ENCODE measurements around the gene CNOT9.

Gene CNOT9

DNA sequence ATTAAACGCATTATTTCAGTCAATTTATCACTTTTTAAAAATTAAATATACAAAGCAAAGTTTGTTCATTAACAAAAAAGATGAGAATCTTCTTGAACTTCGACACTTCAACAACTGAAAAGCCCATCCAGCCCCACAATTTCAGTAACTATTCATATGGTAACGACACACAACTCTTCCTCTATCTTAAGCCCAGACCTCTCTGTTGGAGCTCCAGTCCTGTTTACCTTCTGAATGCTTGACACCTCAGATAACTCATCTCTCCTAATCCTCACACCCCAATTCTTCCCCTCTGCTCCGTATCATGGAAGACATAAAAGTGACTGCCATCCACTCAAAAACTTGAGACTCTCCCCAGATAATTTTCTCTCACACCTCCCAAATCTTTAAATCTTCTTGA, 13.1 kb upstream of the CNOT9 start:
- no peaks in the 10 kb centered on the region for H3K27me3 ChIP-seq (ENCODE audit: control insufficient read depth in 1 of 2, insufficient read depth in 2 of 2, low read length in 2 of 2)
- H3K4me3 ChIP-seq (ENCODE audit: low read depth in 1 of 2, low read length in 2 of 2), result no peak overlapping the region
- no peak overlapping the region for H3K27ac ChIP-seq (ENCODE audit: low read depth, low read length)
- no peak overlapping the region for H3K9ac ChIP-seq (ENCODE audit: low read length)
- H3K9me3 ChIP-seq (ENCODE audit: low read length), result no peaks in the 10 kb centered on the region
- peaks cover 42% of the 10 kb centered on the region for H3K36me3 ChIP-seq (ENCODE audit: insufficient read depth, low read length)
- H3K4me1 ChIP-seq (ENCODE audit: insufficient read depth, low read length), result no peaks in the 10 kb centered on the region

DNA sequence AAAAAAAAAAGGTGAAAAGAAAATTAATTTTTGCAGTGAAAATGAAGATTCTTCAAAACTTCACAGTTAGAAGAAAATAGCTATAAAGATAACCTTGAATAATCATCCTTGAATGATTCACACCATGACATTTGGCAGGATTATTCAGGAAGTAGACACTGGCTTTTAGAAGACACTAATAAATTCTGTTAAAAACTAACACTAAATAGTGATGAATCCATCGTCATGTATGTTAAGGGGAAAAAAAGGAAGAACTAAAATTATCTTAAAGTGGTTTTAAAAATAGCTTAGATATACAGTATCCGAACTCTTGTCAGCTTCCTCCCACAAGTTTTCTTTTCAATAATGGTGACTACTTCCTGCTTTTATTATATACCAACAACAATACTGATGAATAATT, 10.7 kb upstream of the CNOT9 start:
- H3K4me3 ChIP-seq (ENCODE audit: low read depth in 1 of 2, low read length in 2 of 2), result no peak overlapping the region
- H3K27me3 ChIP-seq (ENCODE audit: control insufficient read depth in 1 of 2, insufficient read depth in 2 of 2, low read length in 2 of 2), result no peaks in the 10 kb centered on the region
- no peak overlapping the region for H3K27ac ChIP-seq (ENCODE audit: low read depth, low read length)
- H3K36me3 ChIP-seq (ENCODE audit: insufficient read depth, low read length), result peaks cover 39% of the 10 kb centered on the region
- H3K9me3 ChIP-seq (ENCODE audit: low read length), result no peaks in the 10 kb centered on the region
- no peaks in the 10 kb centered on the region for H3K4me1 ChIP-seq (ENCODE audit: insufficient read depth, low read length)
- H3K9ac ChIP-seq (ENCODE audit: low read length), result no peak overlapping the region

DNA sequence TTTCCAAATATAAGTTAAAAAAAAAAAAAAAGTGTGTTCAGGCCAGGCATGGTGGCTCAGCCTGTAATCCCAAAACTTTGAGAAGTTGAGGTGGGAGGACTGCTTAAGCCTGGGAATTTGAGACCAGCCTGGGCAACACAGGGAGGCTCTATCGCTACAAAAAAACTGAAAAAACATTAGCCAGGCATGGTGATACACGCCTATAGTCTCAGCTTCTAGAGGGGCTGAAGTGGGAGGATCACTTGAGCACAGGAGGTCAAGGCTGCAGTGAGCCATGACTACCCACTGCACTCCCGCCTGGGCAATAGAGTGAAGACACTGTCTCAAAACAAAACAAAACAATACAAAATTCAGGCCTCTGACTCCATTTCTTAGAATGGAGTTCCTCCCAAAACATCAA, 9.7 kb upstream of the CNOT9 start:
- Histone ChIP-seq H3K4me3 (ENCODE audit: low read depth in 1 of 2, low read length in 2 of 2) (no peak overlapping the region), H3K27ac (ENCODE audit: low read depth, low read length) (no peak overlapping the region), H3K9ac (ENCODE audit: low read length) (no peak overlapping the region), H3K27me3 (ENCODE audit: control insufficient read depth in 1 of 2, insufficient read depth in 2 of 2, low read length in 2 of 2) (no peaks in the 10 kb centered on the region), H3K4me1 (ENCODE audit: insufficient read depth, low read length) (no peaks in the 10 kb centered on the region), H3K9me3 (ENCODE audit: low read length) (no peaks in the 10 kb centered on the region), H3K36me3 (ENCODE audit: insufficient read depth, low read length) (peaks cover 38% of the 10 kb centered on the region)

DNA sequence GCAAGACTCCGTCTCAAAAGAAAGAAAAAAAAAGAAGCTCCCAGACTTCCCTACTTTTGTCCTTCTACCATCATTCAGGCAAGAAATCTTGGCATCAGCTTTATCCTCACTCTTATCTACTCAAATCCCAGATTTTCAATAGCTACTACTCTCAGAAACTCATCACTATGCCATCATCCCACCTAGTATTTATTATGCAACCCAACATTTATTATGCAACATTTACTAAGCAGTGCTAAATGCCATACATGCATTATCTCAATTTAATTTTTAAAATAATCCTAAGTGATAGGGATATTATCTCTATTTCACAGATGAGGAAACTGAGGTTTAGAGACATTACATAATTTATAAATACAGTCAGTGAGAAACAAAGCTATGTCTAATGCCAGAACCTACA, 4.6 kb upstream of the CNOT9 start:
- H3K4me3 ChIP-seq (ENCODE audit: low read depth in 1 of 2, low read length in 2 of 2), result no peak overlapping the region
- no peaks in the 10 kb centered on the region for H3K27me3 ChIP-seq (ENCODE audit: control insufficient read depth in 1 of 2, insufficient read depth in 2 of 2, low read length in 2 of 2)
- H3K36me3 ChIP-seq (ENCODE audit: insufficient read depth, low read length), result peaks cover 23% of the 10 kb centered on the region
- no peak overlapping the region for H3K27ac ChIP-seq (ENCODE audit: low read depth, low read length)
- H3K9ac ChIP-seq (ENCODE audit: low read length), result no peak overlapping the region
- no peaks in the 10 kb centered on the region for H3K9me3 ChIP-seq (ENCODE audit: low read length)
- H3K4me1 ChIP-seq (ENCODE audit: insufficient read depth, low read length), result peaks cover 12% of the 10 kb centered on the region

DNA sequence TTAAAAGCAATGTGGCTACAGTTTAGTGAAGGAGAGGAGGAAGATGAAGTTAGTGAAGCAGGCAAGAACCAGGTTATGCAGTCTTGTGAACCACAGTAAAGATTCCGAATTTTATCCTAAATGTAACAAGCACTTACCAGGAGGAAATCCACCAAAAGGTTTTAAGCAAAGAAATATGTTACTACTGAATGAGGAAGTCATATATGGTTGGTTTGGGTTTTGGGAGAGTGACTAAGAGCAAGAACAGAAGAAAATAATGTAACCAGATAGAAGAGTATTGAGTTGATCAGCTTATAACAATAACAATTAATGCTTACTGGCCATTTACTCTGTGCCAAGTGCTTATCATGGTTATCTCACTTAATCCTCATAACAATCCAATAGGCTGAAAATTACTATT, 2.3 kb upstream of the CNOT9 start:
- Histone ChIP-seq H3K27me3 (ENCODE audit: control insufficient read depth in 1 of 2, insufficient read depth in 2 of 2, low read length in 2 of 2) (no peaks in the 10 kb centered on the region), H3K9me3 (ENCODE audit: low read length) (no peaks in the 10 kb centered on the region), H3K36me3 (ENCODE audit: insufficient read depth, low read length) (peaks cover 9% of the 10 kb centered on the region), H3K4me3 (ENCODE audit: low read depth in 1 of 2, low read length in 2 of 2) (no peak overlapping the region), H3K9ac (ENCODE audit: low read length) (no peak overlapping the region), H3K4me1 (ENCODE audit: insufficient read depth, low read length) (peaks cover 30% of the 10 kb centered on the region), H3K27ac (ENCODE audit: low read depth, low read length) (no peak overlapping the region)

DNA sequence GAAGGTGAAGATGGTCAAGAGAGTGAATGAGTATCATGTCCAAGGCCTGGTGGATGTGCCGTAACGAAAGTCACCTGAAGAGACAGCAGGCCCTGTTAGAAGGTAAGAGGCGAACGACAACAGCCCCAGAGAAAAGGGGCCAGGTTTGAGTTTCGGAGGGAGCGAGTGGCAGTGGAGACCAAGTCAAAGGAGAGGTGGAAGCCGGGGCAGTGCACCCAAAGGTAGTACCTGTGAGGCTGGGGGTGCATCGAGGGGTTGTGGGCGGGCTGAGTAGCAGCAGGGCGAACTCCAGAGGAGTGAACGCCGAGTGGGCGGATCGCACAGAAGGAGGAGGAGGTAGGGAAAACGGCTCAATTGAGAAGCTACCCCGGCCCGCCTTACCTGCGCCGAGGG, 846 bp upstream of the CNOT9 start:
- H3K27ac ChIP-seq (ENCODE audit: low read depth, low read length), result peak overlapping the region; percentile 99
- H3K4me1 ChIP-seq (ENCODE audit: insufficient read depth, low read length), result peaks cover 31% of the 10 kb centered on the region
- peaks cover 5% of the 10 kb centered on the region for H3K36me3 ChIP-seq (ENCODE audit: insufficient read depth, low read length)
- H3K9me3 ChIP-seq (ENCODE audit: low read length), result no peaks in the 10 kb centered on the region
- H3K27me3 ChIP-seq (ENCODE audit: control insufficient read depth in 1 of 2, insufficient read depth in 2 of 2, low read length in 2 of 2), result no peaks in the 10 kb centered on the region
- H3K9ac ChIP-seq (ENCODE audit: low read length), result peak overlapping the region; percentile 58
- H3K4me3 ChIP-seq (ENCODE audit: low read depth in 1 of 2, low read length in 2 of 2), result peak overlapping the region; percentile 80 to 88

DNA sequence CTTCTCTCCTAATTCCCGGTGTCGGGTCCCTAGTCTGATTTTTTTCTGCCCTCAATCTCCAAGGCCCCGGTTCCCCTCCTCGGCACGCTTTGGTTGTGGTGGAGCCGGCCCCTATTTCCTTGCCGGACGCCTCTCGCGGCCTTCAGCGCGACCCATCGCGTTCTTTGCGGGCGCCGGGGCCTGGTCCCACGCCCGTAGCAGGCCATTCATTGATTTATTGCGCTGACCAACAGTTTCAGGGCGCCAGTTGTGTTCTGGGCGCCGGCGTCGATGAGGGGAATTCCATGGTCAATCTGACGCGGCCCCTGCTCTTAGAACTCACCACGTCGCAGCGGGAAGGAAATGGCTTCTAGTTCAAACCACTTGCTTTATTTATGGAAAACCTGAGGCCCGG, 396 bp downstream of the CNOT9 start:
- Histone ChIP-seq H3K27ac (ENCODE audit: low read depth, low read length) (peak overlapping the region; percentile 99), H3K4me1 (ENCODE audit: insufficient read depth, low read length) (peaks cover 31% of the 10 kb centered on the region), H3K9ac (ENCODE audit: low read length) (peak overlapping the region; percentile 90), H3K9me3 (ENCODE audit: low read length) (no peaks in the 10 kb centered on the region), H3K4me3 (ENCODE audit: low read depth in 1 of 2, low read length in 2 of 2) (peak overlapping the region; percentile 75 to 92), H3K27me3 (ENCODE audit: control insufficient read depth in 1 of 2, insufficient read depth in 2 of 2, low read length in 2 of 2) (no peaks in the 10 kb centered on the region), H3K36me3 (ENCODE audit: insufficient read depth, low read length) (no peaks in the 10 kb centered on the region)

DNA sequence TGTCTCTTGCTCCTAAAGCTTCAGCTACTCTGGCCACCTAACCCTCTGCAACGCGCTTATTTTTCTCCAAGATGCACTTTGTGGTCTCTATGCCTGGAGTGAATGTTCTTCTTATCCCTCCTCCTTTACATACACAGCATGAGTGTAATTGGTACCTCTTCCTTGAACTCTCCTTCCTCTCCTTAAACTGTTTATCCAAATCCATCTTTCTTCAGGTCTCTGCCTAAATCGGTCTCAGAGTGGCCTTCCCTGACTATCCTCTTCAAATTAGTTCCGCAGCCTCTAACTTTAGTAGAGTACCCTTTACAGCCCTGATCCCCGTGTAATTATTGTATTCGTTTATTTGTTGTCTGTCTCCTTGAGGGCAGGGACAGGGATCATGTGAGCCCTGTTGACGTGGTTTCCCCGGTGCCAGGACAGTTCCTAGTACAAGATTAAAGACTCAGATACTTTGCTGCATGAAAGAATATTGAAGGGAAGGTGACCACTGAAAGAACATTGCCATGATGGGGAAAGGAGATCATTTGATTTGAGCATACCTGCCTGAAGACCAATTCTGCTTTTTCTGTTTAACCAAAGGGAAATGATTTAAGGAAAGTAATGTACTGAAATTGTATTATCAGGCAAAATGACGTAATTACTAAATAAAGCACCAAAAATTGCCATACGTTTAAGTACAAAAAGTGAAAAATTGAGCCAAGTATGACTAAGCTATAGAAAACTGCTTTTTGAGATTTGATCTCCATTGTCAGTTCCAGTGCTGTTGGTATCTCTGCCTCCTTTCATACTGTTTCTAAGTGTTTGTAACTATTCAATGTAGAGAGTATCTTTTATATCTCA, 1.2 kb downstream of the CNOT9 start:
- no peaks in the 10 kb centered on the region for H3K9me3 ChIP-seq (ENCODE audit: low read length)
- peak overlapping the region; percentile 99 for H3K27ac ChIP-seq (ENCODE audit: low read depth, low read length)
- no peaks in the 10 kb centered on the region for H3K27me3 ChIP-seq (ENCODE audit: control insufficient read depth in 1 of 2, insufficient read depth in 2 of 2, low read length in 2 of 2)
- no peaks in the 10 kb centered on the region for H3K36me3 ChIP-seq (ENCODE audit: insufficient read depth, low read length)
- peaks cover 31% of the 10 kb centered on the region for H3K4me1 ChIP-seq (ENCODE audit: insufficient read depth, low read length)
- H3K4me3 ChIP-seq (ENCODE audit: low read depth in 1 of 2, low read length in 2 of 2), result peak overlapping the region; percentile 75 to 92
- peak overlapping the region; percentile 90 for H3K9ac ChIP-seq (ENCODE audit: low read length)

DNA sequence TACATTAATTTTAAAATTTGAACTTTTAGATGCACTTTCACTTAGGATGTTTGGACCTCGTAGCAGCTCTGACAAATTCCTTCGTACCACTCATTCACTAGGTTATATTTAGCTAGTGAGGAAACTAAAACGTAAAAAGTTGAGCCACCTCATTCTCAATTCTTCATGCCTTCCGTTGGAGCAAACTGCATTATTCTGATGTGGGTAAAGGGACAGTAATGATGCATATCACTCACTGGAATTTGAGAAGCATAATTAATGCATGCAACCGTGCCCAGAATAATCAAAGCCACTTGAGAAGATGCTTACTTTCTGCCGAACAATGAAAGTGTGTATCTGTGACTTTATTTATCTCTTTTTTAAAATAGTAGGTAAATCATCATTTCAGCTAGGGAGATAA, 2.2 kb downstream of the CNOT9 start:
- Histone ChIP-seq H3K27ac (ENCODE audit: low read depth, low read length) (peak overlapping the region; percentile 36), H3K4me1 (ENCODE audit: insufficient read depth, low read length) (peaks cover 31% of the 10 kb centered on the region), H3K9me3 (ENCODE audit: low read length) (no peaks in the 10 kb centered on the region), H3K27me3 (ENCODE audit: control insufficient read depth in 1 of 2, insufficient read depth in 2 of 2, low read length in 2 of 2) (no peaks in the 10 kb centered on the region), H3K9ac (ENCODE audit: low read length) (peak overlapping the region; percentile 4), H3K36me3 (ENCODE audit: insufficient read depth, low read length) (no peaks in the 10 kb centered on the region), H3K4me3 (ENCODE audit: low read depth in 1 of 2, low read length in 2 of 2) (no peak overlapping the region)

DNA sequence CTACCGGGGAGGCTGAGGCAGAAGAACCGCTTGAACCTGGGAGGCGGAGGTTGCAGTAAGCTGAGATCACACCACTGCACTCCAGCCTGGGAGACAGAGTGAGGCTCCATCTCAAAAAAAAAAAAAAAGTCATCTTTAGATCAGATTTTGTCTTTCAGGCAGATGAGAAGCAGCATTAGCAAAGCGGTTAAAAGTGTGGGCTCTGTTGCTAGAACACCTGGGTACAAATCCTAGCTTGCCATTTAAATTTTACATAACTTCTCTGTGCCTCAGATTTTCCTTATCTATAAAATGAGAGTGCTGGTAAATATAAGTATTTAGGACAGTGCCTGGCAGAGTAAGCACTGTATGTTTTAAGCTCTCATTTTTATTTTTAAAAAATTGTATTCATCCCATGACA, 8.2 kb downstream of the CNOT9 start:
- peaks cover 9% of the 10 kb centered on the region for H3K4me1 ChIP-seq (ENCODE audit: insufficient read depth, low read length)
- H3K27ac ChIP-seq (ENCODE audit: low read depth, low read length), result no peak overlapping the region
- peaks cover 6% of the 10 kb centered on the region for H3K36me3 ChIP-seq (ENCODE audit: insufficient read depth, low read length)
- H3K27me3 ChIP-seq (ENCODE audit: control insufficient read depth in 1 of 2, insufficient read depth in 2 of 2, low read length in 2 of 2), result no peaks in the 10 kb centered on the region
- no peak overlapping the region for H3K9ac ChIP-seq (ENCODE audit: low read length)
- H3K9me3 ChIP-seq (ENCODE audit: low read length), result no peaks in the 10 kb centered on the region
- H3K4me3 ChIP-seq (ENCODE audit: low read depth in 1 of 2, low read length in 2 of 2), result no peak overlapping the region

DNA sequence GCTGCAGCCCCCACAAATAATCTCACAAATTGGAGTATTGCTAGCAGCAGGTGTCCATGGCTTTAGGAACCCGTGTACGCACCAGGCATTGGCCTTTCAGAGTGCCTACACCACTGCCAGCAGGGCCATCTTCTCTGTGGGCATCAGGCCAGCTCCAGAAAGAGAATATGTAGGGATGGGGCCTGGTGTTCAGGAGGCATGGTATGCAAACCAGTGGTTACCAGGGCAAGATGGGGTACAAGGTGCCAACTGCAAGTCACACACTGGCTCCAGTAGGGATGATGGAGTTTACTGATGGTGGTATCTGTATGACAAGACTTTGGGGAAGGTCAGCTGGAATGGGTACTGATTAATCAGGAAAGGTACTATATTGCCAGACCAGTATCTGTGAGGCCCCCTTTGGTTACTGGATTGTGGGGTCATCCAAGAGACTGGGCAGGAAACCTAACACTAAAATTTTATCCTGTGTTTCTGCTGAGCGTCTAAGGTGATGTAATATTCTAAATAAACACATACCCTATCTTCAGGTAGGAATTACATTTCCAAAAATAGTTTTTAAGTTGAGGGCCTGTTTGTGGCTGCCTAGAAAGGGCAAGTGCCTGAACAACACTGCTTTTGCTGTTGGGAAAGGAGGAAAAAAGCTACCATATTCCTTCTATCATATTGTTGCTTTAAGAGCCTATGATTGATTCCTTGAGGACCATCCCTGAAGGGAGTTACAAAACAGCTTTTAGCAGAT, 9.0 kb downstream of the CNOT9 start:
- Histone ChIP-seq H3K4me1 (ENCODE audit: insufficient read depth, low read length) (peaks cover 9% of the 10 kb centered on the region), H3K36me3 (ENCODE audit: insufficient read depth, low read length) (peaks cover 8% of the 10 kb centered on the region), H3K4me3 (ENCODE audit: low read depth in 1 of 2, low read length in 2 of 2) (no peak overlapping the region), H3K27ac (ENCODE audit: low read depth, low read length) (no peak overlapping the region), H3K27me3 (ENCODE audit: control insufficient read depth in 1 of 2, insufficient read depth in 2 of 2, low read length in 2 of 2) (no peaks in the 10 kb centered on the region), H3K9me3 (ENCODE audit: low read length) (no peaks in the 10 kb centered on the region), H3K9ac (ENCODE audit: low read length) (no peak overlapping the region)

Measured in muscle layer of colon (tissue), 2 donors.